PC-3 (cell line): ENCODE results near the gene SPSB3. TPM values are rescaled to one million over a fixed set of nuclear protein-coding genes. Genes with fewer than 3 reads are reported as not detected.

Source experiments
- ATAC-seq: fragments of 200-7000 bp; cut with Tn5 transposase; 2 replicates; pipeline ENCODE4 v1.9.1; 2020; ENCODE audit warnings: mild to moderate bottlenecking, moderate library complexity
- BruUV-seq: library from RNA; stranded (reverse); fragments of 400-500 nt; replicated peaks from 2 replicates; lab custom pipeline; 2021; lab: Mats Ljungman, UMichigan
- CTCF ChIA-PET: fragments of 300-600 bp; sonication (Branson Sonifier 250); formaldehyde crosslinking; loops from one replicate; lab custom pipeline; 2022; ENCODE audit warnings: antibody characterized with exemption; lab: Charles Lee
- POLR2A ChIA-PET: fragments of 300-600 bp; sonication (Branson Sonifier 250); formaldehyde crosslinking; loops from one replicate; lab custom pipeline; 2022; ENCODE audit warnings: antibody characterized with exemption; ENCODE audit not compliant: unreplicated experiment; lab: Charles Lee
- DNase-seq: peaks from one replicate; pipeline ENCODE4 v3.0.0-alpha.2; 2015
- H2AFZ ChIP-seq: fragments of 300-600 bp; sonication (generic); 2 replicates; pipeline ENCODE4 v1.6.0; 2016; ENCODE audit warnings: antibody characterized with exemption, low read length
- H3F3A ChIP-seq: fragments of 300-600 bp; sonication (generic); one replicate; pipeline ENCODE4 v1.6.0; 2017; ENCODE audit warnings: antibody characterized with exemption, low read length, control low read depth, mild to moderate bottlenecking; ENCODE audit not compliant: unreplicated experiment
- H3K27ac ChIP-seq: fragments of 300-600 bp; sonication (generic); 2 replicates; pipeline ENCODE4 v1.5.1; 2016; ENCODE audit warnings: mild to moderate bottlenecking, low read length
- H3K27me3 ChIP-seq: fragments of 300-600 bp; sonication (generic); 2 replicates; pipeline ENCODE4 v1.6.1; 2016; ENCODE audit warnings: low read length, mixed read lengths
- H3K36me3 ChIP-seq: fragments of 300-600 bp; sonication (generic); 2 replicates; pipeline ENCODE4 v1.6.1; 2016; ENCODE audit warnings: low read depth, mixed run types, low read length, mixed read lengths
- H3K4me1 ChIP-seq: fragments of 300-600 bp; sonication (generic); 2 replicates; pipeline ENCODE4 v1.5.1; 2016; ENCODE audit warnings: low read length; ENCODE audit not compliant: insufficient read depth
- H3K4me2 ChIP-seq: fragments of 300-600 bp; sonication (generic); 2 replicates; pipeline ENCODE4 v1.6.0; 2016; ENCODE audit warnings: low read length
- H3K4me3 ChIP-seq: fragments of 300-600 bp; sonication (generic); 2 replicates; pipeline ENCODE4 v1.5.1; 2016; ENCODE audit warnings: mild to moderate bottlenecking, low read length, mixed read lengths
- H3K79me2 ChIP-seq: fragments of 300-600 bp; sonication (generic); 2 replicates; pipeline ENCODE4 v1.6.1; 2017; ENCODE audit warnings: low read length, mixed read lengths
- H3K9ac ChIP-seq: fragments of 300-600 bp; sonication (generic); 2 replicates; pipeline ENCODE4 v1.6.0; 2016; ENCODE audit warnings: mild to moderate bottlenecking, low read length
- H3K9me2 ChIP-seq: fragments of 300-600 bp; sonication (generic); replicated peaks from 2 replicates; pipeline ENCODE4 v1.6.1; 2016; ENCODE audit warnings: mixed run types, low read length, mixed read lengths
- H3K9me3 ChIP-seq: fragments of 300-600 bp; sonication (generic); 2 replicates; pipeline ENCODE4 v1.6.1; 2016; ENCODE audit warnings: low read length, mixed read lengths
- H4K20me1 ChIP-seq: fragments of 300-600 bp; sonication (generic); 2 replicates; pipeline ENCODE4 v1.6.1; 2016; ENCODE audit warnings: low read length, mixed read lengths
- EZH2 ChIP-seq: fragments of 300-600 bp; sonication (generic); IDR thresholded peaks from one replicate; pipeline ENCODE4 v1.6.1; 2017; ENCODE audit warnings: antibody characterized with exemption, mild to moderate bottlenecking, low read length; ENCODE audit not compliant: unreplicated experiment
- EZH2phosphoT487 ChIP-seq: fragments of 300-600 bp; sonication (generic); IDR thresholded peaks from 2 replicates; pipeline ENCODE4 v1.6.1; 2018; ENCODE audit warnings: mild to moderate bottlenecking, antibody characterized with exemption, low read length, borderline replicate concordance
- intact Hi-C: fragments of 100-400 bp; cut with micrococcal nuclease; formaldehyde crosslinking; loops from 2 replicates; pipeline ENCODE4 v1.9.0; 2023
- total RNA-seq: library from RNA; depleted of rRNA; stranded (reverse); fragments of >200 nt; gene quantifications from 2 replicates; pipeline ENCODE4 v1.2.3, GENCODE V29; 2014
- TF ChIP-seq, protein P1 (sequence below): fragments of 300-600 bp; sonication (generic); conservative IDR thresholded peaks from 2 replicates; pipeline ENCODE4 v1.5.1; 2017; ENCODE audit warnings: antibody characterized with exemption, low read depth, mild to moderate bottlenecking, low read length

Gene SPSB3
- total RNA-seq, 1 experiment from 2014 or later = 27.4 TPM

- ChIA-PET CTCF (no interaction called here), POLR2A (no interaction called here)
- Histone ChIP-seq H2AFZ (no peak overlapping the region), H3F3A (no peaks in the 10 kb centered on the region), H3K36me3 (peaks cover 4% of the 10 kb centered on the region; the same call in 1 of the 2 replicates), H3K9me2 (no peaks in the 10 kb centered on the region), H3K9ac (no peak overlapping the region), H3K4me1 (peaks cover 5% of the 10 kb centered on the region; the same call in 1 of the 2 replicates), H3K27me3 (no peaks in the 10 kb centered on the region), H3K9me3 (no peaks in the 10 kb centered on the region), H4K20me1 (no peaks in the 10 kb centered on the region), H3K4me3 (no peak overlapping the region), H3K4me2 (no peak overlapping the region), H3K27ac (no peak overlapping the region), H3K79me2 (no peaks in the 10 kb centered on the region; the same call in 1 of the 2 replicates)
- TF ChIP-seq, protein P1, sequence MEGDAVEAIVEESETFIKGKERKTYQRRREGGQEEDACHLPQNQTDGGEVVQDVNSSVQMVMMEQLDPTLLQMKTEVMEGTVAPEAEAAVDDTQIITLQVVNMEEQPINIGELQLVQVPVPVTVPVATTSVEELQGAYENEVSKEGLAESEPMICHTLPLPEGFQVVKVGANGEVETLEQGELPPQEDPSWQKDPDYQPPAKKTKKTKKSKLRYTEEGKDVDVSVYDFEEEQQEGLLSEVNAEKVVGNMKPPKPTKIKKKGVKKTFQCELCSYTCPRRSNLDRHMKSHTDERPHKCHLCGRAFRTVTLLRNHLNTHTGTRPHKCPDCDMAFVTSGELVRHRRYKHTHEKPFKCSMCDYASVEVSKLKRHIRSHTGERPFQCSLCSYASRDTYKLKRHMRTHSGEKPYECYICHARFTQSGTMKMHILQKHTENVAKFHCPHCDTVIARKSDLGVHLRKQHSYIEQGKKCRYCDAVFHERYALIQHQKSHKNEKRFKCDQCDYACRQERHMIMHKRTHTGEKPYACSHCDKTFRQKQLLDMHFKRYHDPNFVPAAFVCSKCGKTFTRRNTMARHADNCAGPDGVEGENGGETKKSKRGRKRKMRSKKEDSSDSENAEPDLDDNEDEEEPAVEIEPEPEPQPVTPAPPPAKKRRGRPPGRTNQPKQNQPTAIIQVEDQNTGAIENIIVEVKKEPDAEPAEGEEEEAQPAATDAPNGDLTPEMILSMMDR = no peak
- no peak for TF ChIP-seq EZH2
- TF ChIP-seq EZH2phosphoT487 = no peak
- no TSS peak for BruUV-seq
- no peak for DNase-seq
- ATAC-seq = no peak
- intact Hi-C loops = no loop called here
Observed at GRCh38 chr16:1818873-1819525, 36.6 kb upstream of the SPSB3 start.

DNA sequence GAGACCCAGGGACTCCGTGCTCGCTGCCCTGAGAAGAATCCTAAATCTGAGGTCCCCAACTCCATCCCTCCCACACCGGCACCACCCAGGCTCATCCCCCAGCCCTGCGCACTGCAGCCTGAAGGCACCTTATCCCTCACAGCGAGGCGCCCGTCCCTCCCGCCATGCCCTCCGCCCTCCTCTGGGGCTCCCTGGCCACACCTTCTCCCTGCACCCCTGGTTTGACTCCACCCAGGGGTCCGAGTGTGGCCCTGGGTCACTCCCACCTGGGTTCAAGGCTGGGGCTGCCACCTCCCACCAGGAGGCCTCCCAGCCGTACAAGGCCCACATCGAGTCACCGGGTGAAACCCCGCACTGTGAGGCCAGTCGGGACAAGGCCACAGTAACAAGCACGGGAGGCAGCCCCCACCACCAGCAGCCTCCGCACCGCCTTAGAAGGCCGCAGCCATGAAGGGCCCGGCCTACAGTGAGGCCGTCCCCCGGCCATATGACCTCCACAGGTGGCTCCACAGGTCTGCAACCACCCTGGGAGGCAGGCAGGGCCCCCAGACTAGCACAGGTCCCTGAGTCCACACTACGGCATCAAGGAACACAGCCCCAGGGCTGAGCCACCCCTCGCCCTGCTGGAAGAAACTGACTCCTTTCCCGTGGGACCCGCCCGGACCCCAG lies 36.0 kb upstream of the SPSB3 start:
- no peaks in the 10 kb centered on the region for H3F3A ChIP-seq
- no TSS peak for BruUV-seq
- no peak overlapping the region for H3K9ac ChIP-seq
- no peak overlapping the region for H3K27ac ChIP-seq
- POLR2A ChIA-PET = no interaction called here
- peaks cover 4% of the 10 kb centered on the region; the same call in 1 of the 2 replicates for H3K36me3 ChIP-seq
- H3K9me2 ChIP-seq = no peaks in the 10 kb centered on the region
- H3K4me1 ChIP-seq = peaks cover 5% of the 10 kb centered on the region; the same call in 1 of the 2 replicates
- H2AFZ ChIP-seq = no peak overlapping the region
- no peaks in the 10 kb centered on the region for H4K20me1 ChIP-seq
- intact Hi-C loops = no loop called here
- CTCF ChIA-PET = no interaction called here
- DNase-seq = no peak
- no peak for TF ChIP-seq EZH2
- TF ChIP-seq, protein P1 = no peak
- TF ChIP-seq EZH2phosphoT487 = no peak
- H3K79me2 ChIP-seq = no peaks in the 10 kb centered on the region; the same call in 1 of the 2 replicates
- no peak for ATAC-seq
- no peaks in the 10 kb centered on the region for H3K27me3 ChIP-seq
- H3K4me2 ChIP-seq = no peak overlapping the region
- no peak overlapping the region for H3K4me3 ChIP-seq
- H3K9me3 ChIP-seq = no peaks in the 10 kb centered on the region

DNA sequence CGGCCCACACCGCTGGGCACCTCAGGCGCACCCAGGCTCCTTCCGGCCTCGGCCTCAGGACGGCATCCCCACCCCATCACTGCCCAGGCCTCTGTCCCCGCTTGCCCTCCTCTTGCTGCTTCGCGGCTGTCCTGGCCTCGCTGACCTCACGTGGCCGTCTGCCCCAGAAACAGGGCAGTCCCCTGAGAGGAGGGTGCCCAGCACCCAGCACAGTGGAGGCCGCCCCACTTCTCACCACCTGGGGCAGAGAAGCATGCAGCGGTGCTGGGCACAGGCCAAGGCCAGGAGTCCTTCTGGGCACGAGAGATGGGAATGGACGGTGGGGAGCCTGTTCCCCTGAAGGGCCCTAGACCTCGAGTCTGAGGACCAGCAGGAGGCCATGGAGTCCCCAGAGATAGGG lies 35.3 kb upstream of the SPSB3 start:
- Histone ChIP-seq H3K9ac (no peak overlapping the region), H3K4me3 (no peak overlapping the region), H3F3A (no peaks in the 10 kb centered on the region), H3K27me3 (no peaks in the 10 kb centered on the region), H3K9me2 (no peaks in the 10 kb centered on the region), H2AFZ (no peak overlapping the region), H3K79me2 (no peaks in the 10 kb centered on the region; the same call in 1 of the 2 replicates), H3K27ac (no peak overlapping the region), H3K36me3 (peaks cover 4% of the 10 kb centered on the region; the same call in 1 of the 2 replicates), H3K4me1 (peaks cover 5% of the 10 kb centered on the region; the same call in 1 of the 2 replicates), H4K20me1 (no peaks in the 10 kb centered on the region), H3K4me2 (no peak overlapping the region), H3K9me3 (no peaks in the 10 kb centered on the region)
- ATAC-seq = no peak
- TF ChIP-seq, protein P1 = no peak
- TF ChIP-seq EZH2phosphoT487 (no peak), EZH2 (no peak)
- POLR2A ChIA-PET = no interaction called here
- CTCF ChIA-PET = no interaction called here
- no peak for DNase-seq
- no TSS peak for BruUV-seq
- intact Hi-C loops = no loop called here
